GM10847 (cell line): Measurements from ENCODE around the gene CAB39.

ENCODE experiments used
- POLR2A ChIP-seq: IDR thresholded peaks from 2 replicates; pipeline ENCODE4 v1.6.1; 2011; ENCODE audit not compliant: insufficient read length; ENCODE audit errors: extremely low read depth

CAB39 gene

GRCh38 chr2:230778350-230779063 lies 65.9 kb downstream of the CAB39 start:
- no peak for TF ChIP-seq POLR2A

- TF ChIP-seq POLR2A, result no peak
Measured at GRCh38 chr2:230779126-230779525, 66.5 kb downstream of the CAB39 start.

GRCh38 chr2:230779607-230780006 lies 67.0 kb downstream of the CAB39 start:
- TF ChIP-seq POLR2A, result no peak

DNA sequence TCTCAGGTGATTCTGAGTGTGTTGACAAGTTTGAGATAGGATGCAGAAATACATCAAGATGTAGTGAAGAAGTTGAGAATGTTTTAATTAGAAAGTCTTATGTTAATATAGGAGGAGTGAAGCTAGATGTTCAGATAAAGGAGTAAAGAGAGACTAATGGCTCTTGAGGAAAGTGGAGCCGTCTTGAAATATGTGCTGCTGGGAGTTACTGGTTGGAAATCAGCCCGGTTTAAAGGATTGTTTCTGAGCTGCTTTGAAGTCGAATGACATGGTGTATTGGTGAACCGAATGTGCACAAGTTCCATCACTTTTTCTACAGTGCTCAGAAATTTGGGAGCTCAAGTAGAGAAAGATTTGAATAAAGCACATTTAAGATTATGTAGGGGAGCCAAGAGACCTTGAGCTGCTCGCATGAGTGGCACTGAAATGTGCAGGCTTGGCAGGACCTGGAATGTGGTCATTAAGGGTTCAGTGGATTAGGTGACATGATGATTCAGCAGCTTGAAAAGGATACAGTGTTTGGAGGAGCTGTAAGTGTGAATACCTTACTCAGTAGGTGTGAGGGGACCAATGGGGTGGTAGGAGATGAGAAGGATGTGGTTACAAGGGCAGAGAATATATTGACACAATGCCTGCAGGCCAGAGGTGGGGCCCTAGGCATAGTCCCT lies 68.6 kb downstream of the CAB39 start:
- no peak for TF ChIP-seq POLR2A

GRCh38 chr2:230783101-230783500 lies 70.5 kb downstream of the CAB39 start:
- no peak for TF ChIP-seq POLR2A

DNA sequence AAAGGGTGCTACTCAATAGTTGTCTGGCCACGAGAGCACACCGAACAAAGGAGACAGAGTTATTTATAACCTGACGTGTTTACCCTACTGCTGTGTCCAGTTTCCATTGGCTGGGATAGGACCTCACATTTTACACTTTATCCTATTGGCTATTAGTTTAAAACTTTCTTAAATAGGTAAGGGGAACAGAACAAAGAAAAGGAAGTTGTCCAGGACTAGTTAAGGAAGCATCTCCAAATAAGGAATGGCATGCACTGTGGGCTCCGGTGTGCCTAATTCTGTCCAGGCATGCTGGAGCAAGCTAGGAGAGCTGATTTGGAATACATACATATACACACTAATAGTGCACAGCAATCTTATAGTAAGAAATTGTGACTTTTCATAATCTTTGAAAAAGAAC lies 72.2 kb downstream of the CAB39 start:
- no peak for TF ChIP-seq POLR2A

DNA sequence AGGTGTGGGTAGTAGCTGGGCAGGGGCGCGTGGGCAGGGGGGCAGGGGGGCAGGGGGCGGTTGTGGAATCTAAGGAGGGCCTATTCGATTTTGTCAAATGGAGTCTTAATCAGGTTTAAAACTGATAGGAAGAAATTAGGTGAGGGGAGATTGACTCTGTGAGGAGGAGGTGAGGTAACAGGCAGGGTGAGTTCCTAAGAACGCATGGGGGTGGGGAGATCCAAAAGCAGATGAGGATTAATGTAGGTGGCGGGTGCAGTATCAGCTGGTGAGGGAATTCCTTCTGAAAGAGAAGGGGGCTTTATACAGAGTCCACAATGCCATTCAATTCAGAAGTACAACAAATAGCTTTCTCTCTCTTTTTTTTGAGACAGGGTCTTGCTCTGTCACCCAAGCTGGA lies 72.7 kb downstream of the CAB39 start:
- no peak for TF ChIP-seq POLR2A

- TF ChIP-seq POLR2A, result no peak
Measured at GRCh38 chr2:230787101-230787500, 74.5 kb downstream of the CAB39 start.

DNA sequence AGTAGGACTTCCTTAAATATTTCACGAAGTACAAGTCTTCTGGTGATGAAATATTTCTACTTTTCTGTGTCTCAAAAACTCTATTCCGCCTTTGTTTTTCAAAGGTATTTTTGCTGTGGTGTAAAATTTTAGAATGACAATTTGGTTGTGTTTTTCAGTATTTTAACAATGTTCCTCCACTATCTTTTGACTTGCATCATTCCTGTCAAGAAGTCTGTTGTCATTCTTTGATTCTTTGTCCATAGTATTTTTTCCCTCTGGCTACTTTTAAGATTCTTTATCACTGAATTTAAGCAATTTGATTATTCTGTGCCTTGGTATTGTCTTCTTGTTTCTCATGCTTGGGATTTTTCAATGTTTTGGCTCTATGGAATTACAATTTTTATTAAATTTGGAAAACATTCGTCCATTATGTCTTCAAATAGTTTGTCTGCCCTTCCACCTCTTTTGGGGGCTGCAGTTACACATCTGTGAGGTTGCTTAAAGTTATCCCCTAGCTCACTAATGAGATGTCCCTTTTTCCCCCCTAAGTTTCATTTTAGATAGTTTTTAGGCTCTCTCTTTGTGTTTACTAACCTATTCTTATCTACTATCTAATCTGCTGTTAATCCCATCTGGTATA lies 76.0 kb downstream of the CAB39 start:
- no peak for TF ChIP-seq POLR2A

GRCh38 chr2:230790981-230791380 lies 78.3 kb downstream of the CAB39 start:
- TF ChIP-seq POLR2A, result no peak

DNA sequence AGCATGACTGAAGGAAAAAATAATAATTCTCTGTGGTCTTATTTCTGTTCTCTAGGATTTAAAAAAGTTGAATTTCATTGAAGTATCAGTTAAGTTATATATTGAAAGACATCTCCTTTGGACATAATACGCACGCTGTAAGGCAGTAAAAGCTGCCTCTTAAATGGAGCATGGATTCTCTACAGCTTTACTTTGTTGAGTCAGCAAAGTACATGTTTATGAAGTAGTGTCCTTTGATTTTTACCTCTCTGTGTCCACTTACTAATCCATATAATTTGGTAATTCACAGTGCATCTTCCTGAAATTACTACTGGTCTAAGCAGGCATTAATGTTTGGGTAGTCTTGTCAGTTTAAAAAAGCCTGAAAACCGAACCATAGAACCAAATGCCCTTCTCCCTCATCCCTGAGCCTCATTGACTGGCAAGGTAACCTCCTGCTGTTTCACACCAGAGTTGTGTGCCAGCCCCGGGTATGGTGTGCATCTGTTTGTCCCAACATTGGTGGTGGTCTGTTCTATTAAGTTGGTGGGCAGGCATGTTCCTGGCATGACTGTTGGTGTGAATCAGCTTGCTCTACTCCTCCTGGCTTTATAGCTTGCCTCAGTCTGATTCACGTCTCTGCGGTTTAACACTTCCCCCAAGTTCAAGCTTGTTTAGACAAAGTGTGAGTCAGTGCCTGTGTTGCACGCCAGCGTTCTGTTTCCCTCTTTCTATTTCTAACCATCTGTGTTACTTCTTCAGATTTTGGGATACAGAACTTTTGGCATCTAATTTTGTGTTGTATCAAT lies 81.1 kb downstream of the CAB39 start:
- TF ChIP-seq POLR2A, result no peak

DNA sequence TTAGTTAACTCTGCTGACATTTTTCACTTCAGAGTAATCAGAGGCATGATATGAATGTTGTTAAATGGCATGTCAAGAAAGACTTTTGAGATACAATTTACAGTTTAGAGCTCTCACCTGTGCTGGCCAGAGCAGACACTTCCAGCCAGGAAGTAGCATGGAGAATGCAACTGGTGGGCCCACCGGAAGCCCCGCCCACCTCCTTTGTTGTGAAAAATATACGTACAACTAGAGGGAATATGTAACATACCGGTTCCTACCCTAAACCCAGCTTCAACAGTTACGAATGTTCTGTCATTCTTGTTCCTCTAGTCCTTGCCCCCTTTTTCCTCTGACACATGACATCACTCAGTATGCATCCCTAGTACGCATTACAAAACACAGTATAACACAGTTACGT lies 81.9 kb downstream of the CAB39 start:
- no peak for TF ChIP-seq POLR2A

DNA sequence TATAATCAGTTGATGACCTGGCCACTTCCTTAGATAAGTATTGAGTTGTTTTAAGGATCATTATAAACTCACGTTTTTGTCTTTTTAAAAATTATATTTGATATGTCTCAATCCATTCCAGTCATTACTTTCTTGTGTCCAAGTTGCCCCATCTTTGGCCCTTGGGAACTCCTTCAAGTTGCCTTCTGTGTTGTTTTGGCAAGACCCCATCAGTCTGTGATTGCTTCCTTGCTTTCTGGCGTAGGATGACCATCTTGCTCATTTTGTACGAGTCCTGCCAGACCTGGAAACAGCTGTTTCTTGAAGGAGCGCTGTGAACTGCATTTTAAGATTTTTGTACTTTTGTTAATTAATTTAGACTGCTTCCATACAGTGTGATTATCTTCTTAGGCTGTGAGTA lies 83.2 kb downstream of the CAB39 start:
- TF ChIP-seq POLR2A, result no peak

- TF ChIP-seq POLR2A, result no peak
Measured at GRCh38 chr2:230796280-230796862, 83.7 kb downstream of the CAB39 start.
